Subcutaneous abdominal adipose tissue (tissue), 5 donors: Measurements from ENCODE around the gene GRIN2C.

Experiments used
- H3K27ac ChIP-seq: one replicate; pipeline ENCODE4 v1.7.0; 2013; ENCODE audit warnings: low read depth, mild to moderate bottlenecking, inconsistent platforms, low read length, moderate library complexity
- H3K27me3 ChIP-seq, 5 donors: one replicate each; pipeline ENCODE4 v1.7.0; 2013; ENCODE audit warnings: low read length in 5 of 5, inconsistent platforms in 1 of 5; ENCODE audit not compliant: control insufficient read depth in 5 of 5, insufficient read depth in 4 of 5
- H3K36me3 ChIP-seq, 5 donors: one replicate each; pipeline ENCODE4 v1.7.0; 2013; ENCODE audit warnings: low read length in 5 of 5; ENCODE audit not compliant: control insufficient read depth in 5 of 5, insufficient read depth in 5 of 5
- H3K4me1 ChIP-seq, 5 donors: one replicate each; pipeline ENCODE4 v1.7.0; 2013; ENCODE audit warnings: low read length in 5 of 5, mild to moderate bottlenecking in 3 of 5, moderate library complexity in 1 of 5; ENCODE audit not compliant: control insufficient read depth in 5 of 5, insufficient read depth in 5 of 5
- H3K4me3 ChIP-seq, 5 donors: one replicate each; pipeline ENCODE4 v1.7.0; 2013; ENCODE audit warnings: low read length in 5 of 5, low read depth in 1 of 5
- H3K9ac ChIP-seq, 5 donors: one replicate each; pipeline ENCODE4 v1.7.0; 2013; ENCODE audit warnings: low read length in 5 of 5, mild to moderate bottlenecking in 4 of 5, moderate library complexity in 3 of 5
- H3K9me3 ChIP-seq, 5 donors: one replicate each; pipeline ENCODE4 v1.7.0; 2013; ENCODE audit warnings: low read length in 5 of 5; ENCODE audit not compliant: control insufficient read depth in 5 of 5
- donor health status: healthy.
- donor health status: healthy.
- donor health status: healthy.
- donor health status: healthy.
- donor health status: healthy.

GRIN2C gene

DNA sequence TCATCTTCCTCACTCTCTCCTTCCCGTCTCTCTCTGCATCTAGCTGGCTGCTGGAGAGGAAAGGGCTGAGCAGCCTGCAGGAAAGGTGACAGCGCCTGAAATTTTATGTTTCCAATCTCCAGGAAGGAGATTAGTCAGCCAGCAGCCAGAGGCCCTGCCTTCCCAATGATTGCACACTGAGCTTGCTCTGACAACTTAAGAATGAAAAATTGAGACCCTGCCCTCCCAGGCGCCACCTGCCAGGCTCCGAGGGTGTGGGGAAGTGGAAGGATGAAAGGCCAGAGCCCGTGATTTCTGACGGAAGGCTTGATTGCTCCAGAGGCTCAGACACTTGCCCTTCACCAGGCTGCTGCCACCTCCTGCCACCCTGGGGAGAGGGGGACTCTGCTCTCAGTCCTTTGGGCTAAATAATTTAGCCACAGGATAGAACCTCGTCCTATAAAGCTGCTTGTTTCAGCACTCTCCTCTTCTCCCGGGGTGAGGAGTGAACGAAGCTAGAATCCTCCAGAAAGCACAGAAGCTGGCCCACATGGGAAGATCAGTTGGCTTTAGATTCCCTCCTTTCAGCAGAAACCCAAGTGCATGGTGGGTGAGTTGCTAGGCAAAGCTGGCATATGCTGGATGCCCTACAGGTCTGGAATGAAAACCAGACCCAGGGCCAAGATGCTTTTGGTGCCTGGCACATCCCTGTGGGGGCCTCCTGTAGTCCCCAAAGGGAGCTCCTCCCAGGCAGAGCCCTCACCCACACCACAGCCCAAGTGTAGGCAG is 33.5 kb downstream of the GRIN2C start:
- H3K4me3 ChIP-seq, result no peak overlapping the region
- H3K36me3 ChIP-seq, result peaks cover 0 to 53% (median 30%) of the 10 kb centered on the region in 5 donors
- no peak overlapping the region for H3K9ac ChIP-seq
- H3K27me3 ChIP-seq, result no peaks in the 10 kb centered on the region
- H3K4me1 ChIP-seq, result peaks cover 5 to 23% (median 13%) of the 10 kb centered on the region in 5 donors
- H3K27ac ChIP-seq, result no peak overlapping the region
- no peaks in the 10 kb centered on the region for H3K9me3 ChIP-seq

DNA sequence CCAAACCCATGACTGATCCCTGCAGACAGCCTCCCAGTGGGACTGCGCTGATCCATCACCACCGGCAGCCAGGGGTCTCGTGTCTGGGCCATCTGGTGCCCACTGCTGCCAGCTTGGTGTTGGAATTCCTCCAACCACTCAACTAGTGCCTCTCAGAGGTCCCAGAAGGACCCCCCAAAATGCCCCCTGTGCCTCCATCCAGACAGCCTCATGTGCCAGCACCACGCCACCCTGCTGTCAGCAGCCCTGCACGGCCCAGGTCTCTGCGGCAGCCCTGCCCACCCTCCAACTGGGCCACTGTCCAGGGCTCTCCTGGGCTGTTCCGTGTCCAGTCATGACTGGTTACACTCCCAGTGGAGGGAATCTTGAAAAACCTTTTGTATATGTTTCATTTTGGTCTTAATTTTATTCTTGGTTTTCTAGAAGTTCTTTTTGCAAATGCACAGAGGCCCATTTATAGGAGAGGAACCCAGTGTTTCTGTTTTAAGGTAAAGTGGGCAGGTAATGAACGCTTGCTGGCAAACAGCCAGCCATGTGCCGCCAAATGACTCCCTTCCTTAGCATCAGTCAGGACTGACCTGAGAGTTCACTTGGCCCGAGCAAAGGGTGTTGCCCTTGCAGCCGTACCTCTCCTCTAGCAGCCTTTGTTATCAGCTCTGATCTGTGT is 34.6 kb downstream of the GRIN2C start:
- H3K4me3 ChIP-seq, result no peak overlapping the region
- H3K36me3 ChIP-seq, result peaks cover 0 to 49% (median 36%) of the 10 kb centered on the region in 5 donors
- no peaks in the 10 kb centered on the region for H3K9me3 ChIP-seq
- no peaks in the 10 kb centered on the region for H3K27me3 ChIP-seq
- H3K27ac ChIP-seq, result no peak overlapping the region
- no peak overlapping the region for H3K9ac ChIP-seq
- peaks cover 5 to 23% (median 13%) of the 10 kb centered on the region in 5 donors for H3K4me1 ChIP-seq

DNA sequence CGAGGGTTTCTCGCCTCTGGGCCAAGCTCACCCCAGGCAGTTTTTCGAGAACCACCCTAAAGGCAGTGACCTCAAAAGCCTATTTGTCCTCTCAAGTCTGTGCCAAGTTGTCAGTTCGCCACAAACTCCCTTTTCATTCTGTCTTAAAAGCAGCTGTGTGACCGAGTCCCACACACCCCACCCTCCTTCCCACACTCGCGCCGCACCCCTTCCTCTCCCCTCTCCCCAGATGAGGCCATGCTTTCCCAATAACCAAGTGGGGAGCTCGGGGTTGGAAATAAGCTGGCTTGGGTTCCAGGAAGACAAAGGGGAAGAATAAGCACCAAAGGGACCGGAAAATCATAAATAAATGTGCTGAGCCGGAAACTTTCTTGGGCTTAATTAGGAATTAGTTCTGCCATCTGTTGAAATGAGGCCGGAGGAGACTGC is 36.7 kb downstream of the GRIN2C start:
- H3K36me3 ChIP-seq, result peaks cover 0 to 50% (median 37%) of the 10 kb centered on the region in 5 donors
- no peaks in the 10 kb centered on the region for H3K9me3 ChIP-seq
- H3K9ac ChIP-seq, result peak overlapping the region in 3 of 5 donors; percentile 7 to 63 (median 14)
- peak overlapping the region; percentile 30 for H3K27ac ChIP-seq
- no peaks in the 10 kb centered on the region for H3K27me3 ChIP-seq
- H3K4me3 ChIP-seq, result no peak overlapping the region
- peaks cover 5 to 23% (median 13%) of the 10 kb centered on the region in 5 donors for H3K4me1 ChIP-seq

DNA sequence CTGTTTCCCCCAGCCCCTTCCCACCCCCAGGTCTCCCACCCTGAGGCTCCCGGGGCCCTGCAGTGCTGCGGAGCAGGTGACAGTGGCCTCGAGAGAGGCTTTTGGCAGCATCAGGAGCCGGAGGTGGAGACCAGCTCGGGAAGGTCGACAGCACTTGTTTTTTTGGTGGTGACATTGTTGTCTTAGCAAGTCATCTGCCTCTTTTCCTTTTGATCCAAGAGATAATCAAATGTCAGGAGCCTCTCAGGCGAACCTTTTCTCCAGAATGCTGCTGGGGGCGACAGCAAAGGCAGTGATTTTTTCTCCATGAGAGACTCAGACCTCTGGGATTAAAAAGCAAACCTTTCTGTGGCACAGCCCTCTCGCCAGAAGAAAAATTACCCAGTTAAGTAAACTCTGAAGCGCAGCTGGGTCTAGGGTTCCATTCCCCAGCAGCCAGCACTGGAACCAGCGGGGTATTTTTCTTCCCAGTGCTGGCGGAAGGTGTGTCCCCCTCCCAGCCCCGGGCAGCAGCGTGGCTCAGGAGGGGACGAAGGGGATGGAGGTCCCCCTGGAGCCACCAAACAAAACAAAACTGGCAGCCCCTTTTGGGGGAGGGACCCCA is 37.2 kb downstream of the GRIN2C start:
- Histone ChIP-seq H3K9me3 (no peaks in the 10 kb centered on the region), H3K4me1 (peaks cover 5 to 23% (median 13%) of the 10 kb centered on the region in 5 donors), H3K27me3 (no peaks in the 10 kb centered on the region), H3K27ac (peak overlapping the region; percentile 30), H3K36me3 (peaks cover 0 to 50% (median 42%) of the 10 kb centered on the region in 5 donors), H3K4me3 (no peak overlapping the region), H3K9ac (no peak overlapping the region)

DNA sequence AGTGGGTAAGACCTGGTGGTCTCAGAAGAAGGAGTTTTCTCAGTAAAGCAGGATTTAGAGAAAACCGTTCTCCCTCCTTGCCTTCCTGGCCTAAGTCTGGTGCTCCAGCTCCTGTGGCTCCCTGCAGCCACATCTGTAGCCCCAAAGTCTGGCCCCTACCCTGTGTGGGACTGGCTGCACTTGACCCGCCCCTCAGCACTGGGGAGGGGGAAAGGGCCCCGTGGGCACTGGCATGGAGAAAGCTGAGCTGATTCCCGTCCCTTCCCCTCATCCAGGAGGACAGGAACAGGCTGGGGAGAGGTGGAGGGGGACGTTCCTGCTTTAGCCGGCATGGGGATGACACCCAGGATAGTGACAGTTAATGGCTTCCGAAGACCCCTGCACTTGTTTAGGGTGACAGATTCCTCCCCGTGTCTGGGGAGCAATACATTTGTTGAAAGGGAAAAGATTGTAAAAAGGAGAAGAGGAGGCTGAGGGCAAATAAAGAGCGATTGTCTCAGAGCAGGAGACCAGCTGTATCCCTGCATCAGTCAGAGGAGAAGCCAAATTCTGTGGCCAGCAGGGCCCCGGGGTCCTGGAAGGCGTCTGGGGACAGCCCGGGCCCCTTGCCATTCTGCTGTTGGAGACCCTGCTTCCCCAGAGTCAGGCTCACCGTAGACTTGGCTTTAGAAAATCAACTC is 37.9 kb downstream of the GRIN2C start:
- H3K4me1 ChIP-seq, result peaks cover 5 to 23% (median 13%) of the 10 kb centered on the region in 5 donors
- H3K36me3 ChIP-seq, result peaks cover 0 to 56% (median 47%) of the 10 kb centered on the region in 5 donors
- H3K9ac ChIP-seq, result no peak overlapping the region
- H3K4me3 ChIP-seq, result no peak overlapping the region
- H3K27me3 ChIP-seq, result no peaks in the 10 kb centered on the region
- no peaks in the 10 kb centered on the region for H3K9me3 ChIP-seq
- H3K27ac ChIP-seq, result no peak overlapping the region

DNA sequence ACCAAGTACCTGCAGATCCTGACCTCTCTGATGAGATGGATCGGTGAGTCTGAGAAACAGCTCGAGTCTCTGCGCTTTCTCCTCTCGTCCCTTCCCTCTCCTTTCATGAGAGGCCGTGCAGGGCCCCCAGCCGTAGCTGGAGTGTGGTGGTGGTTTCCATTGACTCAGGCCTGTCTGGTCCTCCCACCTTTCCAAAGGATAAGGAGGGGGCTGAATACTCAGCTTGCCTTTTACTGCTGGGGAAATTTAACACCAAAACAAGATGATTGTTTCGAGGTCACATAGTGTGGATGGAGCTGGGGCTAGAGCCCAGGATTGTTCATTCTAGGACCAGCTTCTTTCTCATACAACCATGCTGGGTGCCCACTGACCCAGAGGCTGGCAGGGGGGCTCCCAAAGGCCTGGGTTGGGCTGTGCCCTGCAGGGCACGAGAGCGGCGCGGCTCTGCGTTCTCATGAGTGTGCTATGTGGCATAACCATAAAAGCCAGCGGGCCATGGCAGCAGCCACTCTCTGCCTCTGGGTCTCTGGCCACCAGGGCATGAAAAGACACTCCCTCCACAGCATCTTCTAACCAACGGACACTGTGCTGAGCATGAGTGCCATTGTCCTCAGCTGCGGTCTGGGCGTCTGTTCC is 39.8 kb downstream of the GRIN2C start:
- peaks cover 0 to 47% (median 38%) of the 10 kb centered on the region in 5 donors for H3K36me3 ChIP-seq
- no peak overlapping the region for H3K27ac ChIP-seq
- H3K4me1 ChIP-seq, result peaks cover 5 to 24% (median 13%) of the 10 kb centered on the region in 5 donors
- H3K4me3 ChIP-seq, result no peak overlapping the region
- H3K9ac ChIP-seq, result no peak overlapping the region
- H3K9me3 ChIP-seq, result no peaks in the 10 kb centered on the region
- H3K27me3 ChIP-seq, result no peaks in the 10 kb centered on the region

DNA sequence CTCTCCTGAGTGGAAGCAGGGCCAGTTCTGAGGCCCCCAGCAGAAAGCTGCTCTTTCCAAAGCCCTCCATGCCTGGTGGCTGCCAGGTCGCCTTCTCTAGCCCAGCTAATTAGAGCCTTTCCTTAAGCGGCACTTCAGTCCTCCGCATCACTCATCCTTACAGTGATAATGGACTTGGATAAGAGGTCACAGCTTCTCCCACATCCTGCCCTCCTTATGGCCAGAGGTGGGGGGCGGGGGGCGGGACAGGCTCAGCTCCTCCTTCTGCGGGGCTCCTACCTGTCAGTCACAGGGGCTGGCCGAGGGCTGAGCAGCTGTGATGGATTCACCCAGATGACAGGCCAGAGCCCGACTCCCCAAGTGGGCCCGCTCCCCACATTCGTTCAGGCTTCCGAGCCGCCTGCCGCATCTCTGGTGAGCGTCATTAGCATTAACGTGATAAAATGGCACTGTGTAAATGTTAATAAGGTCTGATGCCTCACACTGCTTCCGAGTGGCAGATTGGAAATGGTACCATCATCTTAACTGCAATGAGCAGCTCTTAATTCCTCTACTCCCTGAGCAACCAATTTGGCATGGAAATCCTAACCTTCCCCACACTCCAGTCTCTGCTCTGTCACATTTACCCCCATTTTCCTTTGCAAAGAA is 41.3 kb downstream of the GRIN2C start:
- no peaks in the 10 kb centered on the region for H3K9me3 ChIP-seq
- H3K4me1 ChIP-seq, result peaks cover 5 to 32% (median 21%) of the 10 kb centered on the region in 5 donors
- no peak overlapping the region for H3K9ac ChIP-seq
- no peaks in the 10 kb centered on the region for H3K27me3 ChIP-seq
- H3K27ac ChIP-seq, result no peak overlapping the region
- peaks cover 0 to 34% (median 33%) of the 10 kb centered on the region in 5 donors for H3K36me3 ChIP-seq
- H3K4me3 ChIP-seq, result no peak overlapping the region

DNA sequence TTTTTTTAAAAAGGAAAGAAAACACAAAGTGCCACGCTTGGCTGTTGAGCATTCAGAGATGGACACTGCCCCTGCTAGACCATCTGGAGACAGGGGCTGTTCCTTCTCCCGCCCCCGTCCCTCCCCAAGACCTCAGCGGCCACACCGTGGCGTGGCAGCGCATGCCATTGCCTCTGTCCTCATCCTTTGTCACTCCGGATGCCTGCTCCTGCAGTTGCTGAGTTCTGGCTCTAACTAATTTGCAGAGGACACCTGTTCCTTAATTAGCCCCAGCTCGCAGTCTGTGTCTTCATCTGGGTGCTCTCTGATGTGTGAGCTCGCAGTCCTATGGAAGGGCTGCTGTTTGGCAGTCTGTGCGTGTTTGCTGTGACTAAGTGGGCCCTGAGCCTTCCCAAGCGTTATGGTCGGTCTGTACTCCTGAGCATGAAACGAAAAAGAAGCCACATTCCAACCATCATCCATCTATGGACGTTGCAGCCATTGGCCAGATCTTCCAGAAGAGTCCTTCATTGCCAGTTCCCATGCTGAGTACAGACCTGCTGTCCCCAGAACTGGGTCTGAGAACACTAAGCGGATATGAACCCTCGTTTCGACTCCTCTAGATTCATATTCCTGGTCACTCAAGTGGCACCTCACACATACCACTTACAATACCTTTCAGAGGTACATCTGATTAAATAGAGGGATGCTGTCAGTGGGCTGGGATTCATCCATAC is 42.6 kb downstream of the GRIN2C start:
- Histone ChIP-seq H3K36me3 (peaks cover 0 to 35% (median 33%) of the 10 kb centered on the region in 5 donors), H3K4me3 (no peak overlapping the region), H3K4me1 (peaks cover 3 to 33% (median 25%) of the 10 kb centered on the region in 5 donors), H3K27me3 (no peaks in the 10 kb centered on the region), H3K9me3 (no peaks in the 10 kb centered on the region), H3K9ac (no peak overlapping the region), H3K27ac (no peak overlapping the region)
